PC-3 (cell line): ENCODE measurements around the gene STK24. TPM values are rescaled to one million over a fixed set of nuclear protein-coding genes. Genes with fewer than 3 reads are reported as not detected.

Experiments
- ATAC-seq: fragments of 200-7000 bp; cut with Tn5 transposase; 2 replicates; pipeline ENCODE4 v1.9.1; 2020; ENCODE audit warnings: mild to moderate bottlenecking, moderate library complexity
- BruUV-seq: library from RNA; stranded (reverse); fragments of 400-500 nt; replicated peaks from 2 replicates; lab custom pipeline; 2021; lab: Mats Ljungman, UMichigan
- CTCF ChIA-PET: fragments of 300-600 bp; sonication (Branson Sonifier 250); formaldehyde crosslinking; loops from one replicate; lab custom pipeline; 2022; ENCODE audit warnings: antibody characterized with exemption; lab: Charles Lee
- POLR2A ChIA-PET: fragments of 300-600 bp; sonication (Branson Sonifier 250); formaldehyde crosslinking; loops from one replicate; lab custom pipeline; 2022; ENCODE audit warnings: antibody characterized with exemption; ENCODE audit not compliant: unreplicated experiment; lab: Charles Lee
- DNase-seq: peaks from one replicate; pipeline ENCODE4 v3.0.0-alpha.2; 2015
- H2AFZ ChIP-seq: fragments of 300-600 bp; sonication (generic); 2 replicates; pipeline ENCODE4 v1.6.0; 2016; ENCODE audit warnings: antibody characterized with exemption, low read length
- H3F3A ChIP-seq: fragments of 300-600 bp; sonication (generic); one replicate; pipeline ENCODE4 v1.6.0; 2017; ENCODE audit warnings: antibody characterized with exemption, low read length, control low read depth, mild to moderate bottlenecking; ENCODE audit not compliant: unreplicated experiment
- H3K27ac ChIP-seq: fragments of 300-600 bp; sonication (generic); 2 replicates; pipeline ENCODE4 v1.5.1; 2016; ENCODE audit warnings: mild to moderate bottlenecking, low read length
- H3K27me3 ChIP-seq: fragments of 300-600 bp; sonication (generic); 2 replicates; pipeline ENCODE4 v1.6.1; 2016; ENCODE audit warnings: low read length, mixed read lengths
- H3K36me3 ChIP-seq: fragments of 300-600 bp; sonication (generic); 2 replicates; pipeline ENCODE4 v1.6.1; 2016; ENCODE audit warnings: low read depth, mixed run types, low read length, mixed read lengths
- H3K4me1 ChIP-seq: fragments of 300-600 bp; sonication (generic); 2 replicates; pipeline ENCODE4 v1.5.1; 2016; ENCODE audit warnings: low read length; ENCODE audit not compliant: insufficient read depth
- H3K4me2 ChIP-seq: fragments of 300-600 bp; sonication (generic); 2 replicates; pipeline ENCODE4 v1.6.0; 2016; ENCODE audit warnings: low read length
- H3K4me3 ChIP-seq: fragments of 300-600 bp; sonication (generic); 2 replicates; pipeline ENCODE4 v1.5.1; 2016; ENCODE audit warnings: mild to moderate bottlenecking, low read length, mixed read lengths
- H3K79me2 ChIP-seq: fragments of 300-600 bp; sonication (generic); 2 replicates; pipeline ENCODE4 v1.6.1; 2017; ENCODE audit warnings: low read length, mixed read lengths
- H3K9ac ChIP-seq: fragments of 300-600 bp; sonication (generic); 2 replicates; pipeline ENCODE4 v1.6.0; 2016; ENCODE audit warnings: mild to moderate bottlenecking, low read length
- H3K9me2 ChIP-seq: fragments of 300-600 bp; sonication (generic); replicated peaks from 2 replicates; pipeline ENCODE4 v1.6.1; 2016; ENCODE audit warnings: mixed run types, low read length, mixed read lengths
- H3K9me3 ChIP-seq: fragments of 300-600 bp; sonication (generic); 2 replicates; pipeline ENCODE4 v1.6.1; 2016; ENCODE audit warnings: low read length, mixed read lengths
- H4K20me1 ChIP-seq: fragments of 300-600 bp; sonication (generic); 2 replicates; pipeline ENCODE4 v1.6.1; 2016; ENCODE audit warnings: low read length, mixed read lengths
- CTCF ChIP-seq: fragments of 300-600 bp; sonication (generic); conservative IDR thresholded peaks from 2 replicates; pipeline ENCODE4 v1.5.1; 2017; ENCODE audit warnings: antibody characterized with exemption, low read depth, mild to moderate bottlenecking, low read length
- EZH2 ChIP-seq: fragments of 300-600 bp; sonication (generic); IDR thresholded peaks from one replicate; pipeline ENCODE4 v1.6.1; 2017; ENCODE audit warnings: antibody characterized with exemption, mild to moderate bottlenecking, low read length; ENCODE audit not compliant: unreplicated experiment
- EZH2phosphoT487 ChIP-seq: fragments of 300-600 bp; sonication (generic); IDR thresholded peaks from 2 replicates; pipeline ENCODE4 v1.6.1; 2018; ENCODE audit warnings: mild to moderate bottlenecking, antibody characterized with exemption, low read length, borderline replicate concordance
- intact Hi-C: fragments of 100-400 bp; cut with micrococcal nuclease; formaldehyde crosslinking; loops from 2 replicates; pipeline ENCODE4 v1.9.0; 2023
- total RNA-seq: library from RNA; depleted of rRNA; stranded (reverse); fragments of >200 nt; gene quantifications from 2 replicates; pipeline ENCODE4 v1.2.3, GENCODE V29; 2014

STK24 gene
- total RNA-seq, 1 experiment from 2014 or later = 52.4 TPM

- Histone ChIP-seq H3F3A (no peaks in the 10 kb centered on the region), H3K79me2 (no peaks in the 10 kb centered on the region), H3K9ac (no peak overlapping the region), H4K20me1 (no peaks in the 10 kb centered on the region), H3K27me3 (no peaks in the 10 kb centered on the region), H3K27ac (no peak overlapping the region), H3K9me3 (no peaks in the 10 kb centered on the region), H3K4me3 (no peak overlapping the region), H3K9me2 (no peaks in the 10 kb centered on the region), H3K4me1 (no peaks in the 10 kb centered on the region), H3K4me2 (no peak overlapping the region), H2AFZ (no peak overlapping the region), H3K36me3 (peaks cover 11% of the 10 kb centered on the region; the same call in 1 of the 2 replicates)
- BruUV-seq = no TSS peak
- no peak for ATAC-seq
- no peak for DNase-seq
- CTCF ChIA-PET = no interaction called here
- intact Hi-C loops = no loop called here
- POLR2A ChIA-PET = no interaction called here
- TF ChIP-seq EZH2phosphoT487 = no peak
- no peak for TF ChIP-seq EZH2
- TF ChIP-seq CTCF = no peak
Observed at GRCh38 chr13:98456413-98456845, 120.5 kb downstream of the STK24 start.

- no peaks in the 10 kb centered on the region for H3K9me3 ChIP-seq
- intact Hi-C loops = loop anchor here (5.0 kb wide), 1 partner anchor 218 kb away; no protein-coding TSS in a partner anchor
- ATAC-seq = peak; percentile 22; the same call in 1 of the 2 replicates
- no peaks in the 10 kb centered on the region for H3K27me3 ChIP-seq
- POLR2A ChIA-PET = no interaction called here
- no peaks in the 10 kb centered on the region for H3K79me2 ChIP-seq
- no peak overlapping the region for H3K27ac ChIP-seq
- DNase-seq = peak; percentile 34
- no peaks in the 10 kb centered on the region for H3F3A ChIP-seq
- CTCF ChIA-PET = interaction anchor here (1.2 kb wide), 1 partner anchor 219 kb away, joined by 4 read pairs; no protein-coding TSS in a partner anchor
- no peaks in the 10 kb centered on the region for H3K4me1 ChIP-seq
- no peak overlapping the region for H3K9ac ChIP-seq
- TF ChIP-seq EZH2 = no peak
- no peak for TF ChIP-seq CTCF
- no peak for TF ChIP-seq EZH2phosphoT487
- H3K4me2 ChIP-seq = no peak overlapping the region
- H4K20me1 ChIP-seq = no peaks in the 10 kb centered on the region
- no peak overlapping the region for H3K4me3 ChIP-seq
- no peak overlapping the region for H2AFZ ChIP-seq
- no TSS peak for BruUV-seq
- H3K9me2 ChIP-seq = no peaks in the 10 kb centered on the region
- peaks cover 11% of the 10 kb centered on the region; the same call in 1 of the 2 replicates for H3K36me3 ChIP-seq
Observed at GRCh38 chr13:98454389-98454881, 122.5 kb downstream of the STK24 start.
